HG02763 (cell line): ENCODE measurements around the gene C1QTNF8.
"Not testable (repeated sequence)": the region's sequence is repeated elsewhere in the genome, so short reads cannot be mapped to it uniquely, and the experiment has no call there.

ENCODE experiments used
- ATAC-seq: cut with Tn5 transposase; IDR thresholded peaks from one replicate; pipeline ENCODE4 v1.9.1; 2021; ENCODE audit warnings: mild to moderate bottlenecking, moderate library complexity; ENCODE audit not compliant: unreplicated experiment

C1QTNF8 gene

GRCh38 chr16:1095450-1096168 lies 435 bp downstream of the C1QTNF8 start:
- ATAC-seq = no peak

DNA sequence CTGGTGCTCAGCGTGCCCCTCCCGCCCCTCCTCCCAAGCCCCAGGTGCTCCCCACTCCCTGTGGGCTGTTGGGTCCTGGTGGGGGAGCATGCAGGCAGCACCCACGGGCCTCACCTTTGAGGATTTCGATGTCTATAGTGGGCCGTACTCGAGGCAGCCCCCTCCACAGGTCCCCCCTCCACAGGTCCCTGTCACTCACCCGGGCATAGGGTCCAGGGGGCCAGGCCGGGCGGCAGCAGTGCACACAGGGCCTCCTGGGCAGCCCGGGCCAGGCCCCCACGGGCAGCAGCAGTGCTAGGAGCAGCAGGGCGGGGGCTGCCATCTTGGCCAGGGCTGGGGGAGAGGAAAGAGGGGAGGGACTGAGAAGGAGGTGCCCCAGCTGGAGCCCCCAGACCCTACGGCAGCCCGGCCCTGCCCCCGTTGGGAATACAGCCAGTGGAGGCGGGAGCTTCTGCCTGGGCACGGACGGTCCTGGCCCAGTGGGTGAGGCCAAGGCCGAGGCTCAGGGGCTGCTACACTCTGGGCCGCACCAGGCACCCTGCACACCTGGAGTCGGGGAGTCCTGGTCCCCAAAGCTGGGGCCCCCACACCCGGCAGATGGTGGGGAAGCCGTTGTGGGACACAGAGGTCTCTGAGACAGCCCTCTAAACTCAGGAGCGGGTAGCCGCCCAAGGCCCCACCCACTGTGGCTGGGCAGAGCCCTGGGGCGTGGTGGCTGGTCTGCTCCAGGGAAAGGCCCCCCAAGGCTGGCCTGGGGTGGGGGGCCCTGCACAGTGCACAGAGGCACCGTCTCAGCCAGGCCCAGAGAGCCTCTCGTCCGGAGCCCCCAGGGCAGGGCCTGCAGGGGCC lies 1.2 kb downstream of the C1QTNF8 start:
- no peak for ATAC-seq

DNA sequence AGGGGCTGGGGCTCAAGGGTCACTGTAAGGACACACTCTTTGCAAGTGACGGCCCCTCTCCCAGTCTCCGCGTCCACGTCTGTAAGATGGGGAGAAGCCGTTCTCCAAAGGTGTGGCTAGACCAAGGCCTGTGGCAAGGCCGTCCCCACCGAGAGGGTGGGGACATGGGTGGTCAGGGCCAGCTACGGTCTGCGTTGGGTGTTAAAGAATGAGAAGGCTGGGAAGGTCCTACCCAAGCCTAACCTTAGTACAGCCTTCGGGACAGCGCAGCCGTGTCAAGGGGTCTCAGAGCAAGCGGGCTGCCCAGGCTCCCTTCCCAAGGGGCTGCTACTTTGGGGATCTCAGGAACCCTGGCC lies 1.9 kb downstream of the C1QTNF8 start:
- ATAC-seq = no peak

- ATAC-seq = no peak
These were observed 2.5 kb downstream of the C1QTNF8 start for GRCh38 chr16:1093284-1094123.

DNA sequence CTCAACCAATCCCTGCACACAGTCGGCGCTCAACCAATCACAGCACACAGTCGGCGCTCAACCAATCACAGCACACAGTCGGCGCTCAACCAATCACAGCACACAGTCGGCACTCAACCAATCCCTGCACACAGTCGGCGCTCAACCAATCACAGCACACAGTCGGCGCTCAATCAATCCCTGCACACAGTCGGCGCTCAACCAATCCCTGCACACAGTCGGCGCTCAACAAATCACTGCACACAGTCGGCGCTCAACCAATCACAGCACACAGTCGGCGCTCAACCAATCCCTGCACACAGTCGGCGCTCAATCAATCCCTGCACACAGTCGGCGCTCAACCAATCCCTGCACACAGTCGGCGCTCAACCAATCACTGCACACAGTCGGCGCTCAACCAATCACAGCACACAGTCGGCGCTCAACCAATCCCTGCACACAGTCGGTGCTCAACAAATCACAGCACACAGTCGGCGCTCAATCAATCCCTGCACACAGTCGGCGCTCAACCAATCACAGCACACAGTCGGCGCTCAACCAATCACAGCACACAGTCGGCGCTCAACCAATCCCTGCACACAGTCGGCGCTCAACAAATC lies 3.3 kb downstream of the C1QTNF8 start:
- not testable (repeated sequence) for ATAC-seq

DNA sequence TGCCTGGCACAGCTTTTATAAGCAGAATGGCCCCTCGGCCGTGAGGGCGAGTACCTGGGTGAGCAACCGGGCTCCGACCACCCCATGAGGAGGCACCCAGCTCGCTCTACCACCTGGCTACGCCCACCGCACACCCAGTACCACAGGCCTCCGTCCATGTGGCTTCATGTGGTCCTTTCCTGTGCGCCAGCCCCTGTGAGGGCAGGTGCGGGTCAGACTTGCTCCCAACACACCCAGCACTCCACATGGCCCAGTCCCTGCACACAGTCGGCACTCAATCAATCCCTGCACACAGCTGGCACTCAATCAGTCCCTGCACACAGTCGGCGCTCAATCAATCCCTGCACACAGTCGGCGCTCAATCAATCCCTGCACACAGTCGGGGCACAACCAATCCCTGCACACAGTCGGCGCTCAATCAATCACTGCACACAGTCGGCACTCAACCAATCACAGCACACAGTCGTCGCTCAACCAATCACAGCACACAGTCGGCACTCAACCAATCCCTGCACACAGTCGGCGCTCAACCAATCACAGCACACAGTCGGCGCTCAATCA lies 4.0 kb downstream of the C1QTNF8 start:
- ATAC-seq = no peak

DNA sequence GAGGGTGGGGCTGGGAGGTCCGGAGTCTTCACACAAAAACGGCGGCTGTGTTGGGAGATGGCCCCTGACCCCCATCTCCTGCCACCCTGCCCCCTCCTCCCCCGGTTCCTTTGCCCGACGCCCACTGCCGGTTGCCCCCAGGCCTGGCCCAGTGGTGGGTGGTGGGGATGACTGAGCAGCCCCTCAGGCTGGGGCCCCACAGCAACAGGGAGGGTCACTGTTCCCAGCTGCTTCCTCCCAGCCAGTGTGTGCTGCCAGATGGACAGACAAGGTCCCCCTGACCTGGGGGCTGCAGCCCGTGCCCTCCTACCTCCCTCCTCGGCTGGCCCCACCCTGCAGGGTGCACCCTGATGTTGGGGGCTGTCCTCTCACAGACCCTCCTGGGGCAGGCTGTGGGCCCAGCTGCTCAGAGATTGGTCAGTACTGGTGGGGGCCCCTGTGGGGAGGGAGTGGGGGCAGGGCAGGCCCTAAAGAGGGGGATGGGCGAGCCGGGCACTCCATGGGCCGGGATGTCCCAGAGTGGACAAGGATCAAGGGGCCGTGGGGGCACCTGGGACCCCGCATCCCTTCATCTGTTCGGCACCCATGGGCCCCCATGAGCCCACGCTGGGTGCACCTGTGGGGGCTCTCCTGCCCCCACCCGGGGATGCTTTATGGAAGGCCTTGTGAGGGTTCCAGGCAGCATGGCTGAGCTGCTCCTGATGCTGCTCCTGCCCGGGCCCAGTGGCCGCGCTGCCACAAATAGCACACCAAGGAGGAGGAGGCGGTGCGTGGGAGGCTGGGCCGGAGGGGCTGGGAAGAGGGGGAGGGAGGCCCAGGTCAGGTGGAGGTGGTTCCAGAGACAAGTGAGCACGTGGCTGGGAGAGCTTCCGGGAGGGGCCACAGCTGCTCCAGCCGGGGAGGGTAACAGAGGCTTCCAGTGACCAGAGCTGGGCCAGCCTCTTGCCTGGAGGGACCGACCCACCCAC lies 5.1 kb downstream of the C1QTNF8 start:
- no peak for ATAC-seq

GRCh38 chr16:1089822-1090619 lies 6.0 kb downstream of the C1QTNF8 start:
- no peak for ATAC-seq

- ATAC-seq = no peak
These were observed 6.6 kb downstream of the C1QTNF8 start for GRCh38 chr16:1089439-1089821.

DNA sequence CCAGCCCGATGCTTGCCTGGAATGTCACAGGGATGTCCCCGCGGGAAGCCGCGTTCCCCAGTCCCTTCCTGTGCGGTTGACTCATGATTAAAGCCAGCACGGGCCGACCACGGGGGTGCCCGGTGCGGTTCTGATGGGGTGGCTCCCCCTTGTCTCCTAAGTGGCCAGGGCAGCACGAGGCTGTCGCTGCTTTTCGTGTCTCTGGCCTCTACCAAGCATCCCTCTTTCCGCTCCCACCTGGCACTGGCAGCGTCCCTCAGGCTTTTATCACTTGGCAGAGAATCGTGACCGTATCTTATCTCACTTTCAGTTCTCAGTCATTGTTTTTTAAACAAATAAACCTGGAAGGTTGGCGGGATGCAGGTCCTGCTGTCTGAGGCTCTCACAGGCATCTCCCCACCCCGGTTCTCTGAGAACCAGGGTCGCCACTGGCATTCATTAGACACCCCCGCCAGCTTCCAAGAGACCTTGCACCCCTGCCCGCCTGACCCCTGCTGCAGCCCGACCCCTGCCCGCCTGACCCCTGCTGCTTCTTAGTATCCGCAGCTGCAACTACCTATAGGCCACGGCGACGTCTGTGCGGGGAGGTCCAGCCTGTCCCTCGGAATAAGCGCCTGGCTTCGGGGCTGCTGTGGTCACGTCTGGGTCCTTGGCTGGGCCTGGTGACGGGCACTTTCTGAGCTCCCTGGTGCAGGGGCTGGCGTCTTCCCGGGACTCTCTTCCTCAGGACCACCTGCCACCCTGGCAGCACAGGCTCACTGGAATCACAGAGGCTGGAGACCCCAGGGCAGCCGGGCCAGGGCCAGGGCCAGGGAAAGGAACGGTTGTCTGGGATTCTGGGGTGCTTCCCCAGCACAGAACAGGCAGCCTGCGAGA lies 7.5 kb downstream of the C1QTNF8 start:
- ATAC-seq = no peak

DNA sequence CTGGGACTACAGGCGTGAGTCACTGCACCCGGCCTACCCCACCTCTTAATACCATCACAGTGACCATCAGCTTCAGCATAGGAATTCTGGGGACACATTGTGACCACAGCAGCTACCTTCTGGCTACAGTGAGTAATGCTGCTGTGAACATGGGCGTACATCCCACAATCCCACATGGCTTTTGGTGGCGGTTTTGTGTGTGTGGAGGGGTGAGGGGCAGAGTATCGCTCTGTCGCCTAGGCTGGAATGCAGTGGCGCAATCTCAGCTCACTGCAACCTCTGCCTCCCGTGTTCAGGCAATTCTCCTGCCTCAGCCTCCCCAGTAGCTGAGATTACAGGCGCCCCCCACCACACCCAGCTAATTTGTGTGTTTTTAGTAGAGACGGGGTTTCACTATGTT lies 9.6 kb downstream of the C1QTNF8 start:
- ATAC-seq = not testable (repeated sequence)

DNA sequence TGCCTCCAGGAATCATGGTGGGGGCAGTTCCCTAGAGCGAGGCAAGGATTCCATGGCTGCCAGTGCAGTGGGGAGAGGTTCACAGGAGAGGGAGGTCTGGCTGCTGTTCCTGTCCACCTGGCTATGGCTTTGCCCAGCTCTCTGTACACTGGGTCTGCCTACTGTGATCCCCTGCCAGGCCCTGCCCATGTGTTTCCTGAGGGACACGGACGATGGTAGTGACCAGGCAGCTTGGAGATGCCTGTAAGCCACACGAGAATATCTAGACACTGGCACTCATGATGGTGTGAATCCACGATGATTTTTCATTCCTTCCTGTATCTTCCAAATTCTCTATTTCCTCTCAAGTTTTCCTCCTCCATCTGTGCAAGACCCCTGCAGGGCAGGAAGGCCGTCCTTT lies 11.1 kb downstream of the C1QTNF8 start:
- ATAC-seq = no peak

GRCh38 chr16:1082952-1083675 lies 12.9 kb downstream of the C1QTNF8 start:
- no peak for ATAC-seq

GRCh38 chr16:1082266-1082951 lies 13.6 kb downstream of the C1QTNF8 start:
- ATAC-seq = no peak

- no peak for ATAC-seq
These were observed 14.2 kb downstream of the C1QTNF8 start for GRCh38 chr16:1081734-1082265.
